NT2/D1 (cell line): ENCODE data around the gene ICAM4.

Experiments used
- SUZ12 ChIP-seq: IDR thresholded peaks from 2 replicates; pipeline ENCODE4 v1.6.1; 2011; ENCODE audit not compliant: insufficient read length, insufficient read depth; ENCODE audit errors: extremely low read depth
- YY1 ChIP-seq: IDR thresholded peaks from 2 replicates; pipeline ENCODE4 v1.6.1; 2011; ENCODE audit not compliant: insufficient read length, insufficient read depth

- TF ChIP-seq YY1 (no peak), SUZ12 (no peak)
These were observed 41.4 kb upstream of the ICAM4 start for GRCh38 chr19:10245189-10245939.
